LNCAP (cell line): Measurements from ENCODE around the gene SMYD3.

Experiments
- TF ChIP-seq, protein P1 (sequence below): fragments of 450-650 bp; IDR thresholded peaks from 2 replicates; pipeline ENCODE4 v1.5.1; 2017; ENCODE audit warnings: mild to moderate bottlenecking

The SMYD3 gene

GRCh38 chr1:246199086-246199645 lies 307.9 kb downstream of the SMYD3 start:
- TF ChIP-seq, protein P1, sequence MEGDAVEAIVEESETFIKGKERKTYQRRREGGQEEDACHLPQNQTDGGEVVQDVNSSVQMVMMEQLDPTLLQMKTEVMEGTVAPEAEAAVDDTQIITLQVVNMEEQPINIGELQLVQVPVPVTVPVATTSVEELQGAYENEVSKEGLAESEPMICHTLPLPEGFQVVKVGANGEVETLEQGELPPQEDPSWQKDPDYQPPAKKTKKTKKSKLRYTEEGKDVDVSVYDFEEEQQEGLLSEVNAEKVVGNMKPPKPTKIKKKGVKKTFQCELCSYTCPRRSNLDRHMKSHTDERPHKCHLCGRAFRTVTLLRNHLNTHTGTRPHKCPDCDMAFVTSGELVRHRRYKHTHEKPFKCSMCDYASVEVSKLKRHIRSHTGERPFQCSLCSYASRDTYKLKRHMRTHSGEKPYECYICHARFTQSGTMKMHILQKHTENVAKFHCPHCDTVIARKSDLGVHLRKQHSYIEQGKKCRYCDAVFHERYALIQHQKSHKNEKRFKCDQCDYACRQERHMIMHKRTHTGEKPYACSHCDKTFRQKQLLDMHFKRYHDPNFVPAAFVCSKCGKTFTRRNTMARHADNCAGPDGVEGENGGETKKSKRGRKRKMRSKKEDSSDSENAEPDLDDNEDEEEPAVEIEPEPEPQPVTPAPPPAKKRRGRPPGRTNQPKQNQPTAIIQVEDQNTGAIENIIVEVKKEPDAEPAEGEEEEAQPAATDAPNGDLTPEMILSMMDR: no peak

- TF ChIP-seq, protein P1: no peak
Observed at GRCh38 chr1:246198115-246198816, 308.8 kb downstream of the SMYD3 start.

- TF ChIP-seq, protein P1: no peak
Observed at GRCh38 chr1:246197076-246197475, 310.0 kb downstream of the SMYD3 start.

GRCh38 chr1:246195296-246195695 lies 311.8 kb downstream of the SMYD3 start:
- TF ChIP-seq, protein P1: no peak

DNA sequence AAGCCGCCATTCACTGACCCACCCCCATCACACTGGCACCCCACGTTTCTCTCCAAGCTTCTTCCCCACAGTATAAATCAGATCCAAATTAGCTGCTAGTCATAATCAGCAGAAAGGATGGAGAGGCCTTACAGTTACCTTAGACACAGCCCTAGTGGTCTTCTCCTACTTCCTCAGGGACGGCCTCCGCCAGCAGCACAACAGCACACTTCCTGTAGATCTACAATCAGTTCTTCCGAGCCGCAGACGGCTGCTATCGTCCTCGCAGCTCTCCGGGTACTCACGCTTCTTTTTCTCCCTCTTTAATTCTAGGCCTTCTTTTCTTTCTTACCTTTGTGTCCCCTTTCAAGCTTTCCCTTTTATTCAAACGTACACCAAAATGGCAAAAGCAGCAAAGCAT lies 313.5 kb downstream of the SMYD3 start:
- TF ChIP-seq, protein P1: no peak

DNA sequence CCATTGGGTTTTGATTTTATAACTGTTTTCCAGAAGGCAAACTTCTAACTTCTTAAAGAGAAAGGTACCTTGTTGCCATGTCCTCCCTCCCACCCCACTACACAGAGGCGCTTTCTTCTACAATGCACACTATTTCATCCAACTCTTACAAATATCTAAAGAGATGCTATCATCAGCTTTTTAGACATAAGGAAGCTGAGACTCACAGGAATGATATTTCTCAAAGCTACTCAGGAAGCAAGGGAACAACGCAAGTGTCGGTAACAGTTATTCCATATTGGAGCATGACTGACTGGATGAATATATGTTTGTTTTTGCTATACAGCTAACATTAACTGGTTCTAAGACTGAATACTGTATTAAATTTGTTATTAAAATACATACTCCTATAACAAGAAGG lies 318.0 kb downstream of the SMYD3 start:
- TF ChIP-seq, protein P1: no peak

DNA sequence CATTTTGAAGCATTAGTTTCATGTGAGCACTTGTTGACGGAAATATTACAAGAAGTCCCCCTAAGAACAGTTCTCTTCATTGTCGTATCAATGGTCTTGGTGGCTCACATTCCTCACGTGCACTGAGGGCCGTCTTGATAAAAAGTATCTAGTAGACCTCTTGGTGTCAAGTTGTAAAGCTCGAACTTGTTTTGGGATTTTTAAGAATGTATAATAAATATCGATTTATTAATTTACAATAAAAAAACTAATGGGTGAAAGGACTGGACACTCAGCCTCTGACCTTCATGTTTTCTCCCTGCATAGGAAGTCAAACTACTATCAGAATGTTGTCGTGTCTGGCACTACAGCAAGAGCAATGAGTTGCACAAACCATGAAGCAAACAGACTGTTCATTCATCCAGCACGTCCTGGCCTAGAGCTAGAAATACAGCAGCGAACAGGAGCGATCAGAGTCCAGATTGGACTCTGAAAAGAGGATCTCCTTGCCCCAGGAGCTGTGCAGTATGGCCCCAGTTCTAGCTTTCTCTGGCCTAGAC lies 319.2 kb downstream of the SMYD3 start:
- TF ChIP-seq, protein P1: no peak
